HepG2 (cell line): Measurements from ENCODE around the gene JAK2. TPM values are rescaled to one million over a fixed set of nuclear protein-coding genes. Genes with fewer than 3 reads are reported as not detected.

Experiments
- ATAC-seq: fragments of 200-7000 bp; cut with Tn5 transposase; 3 replicates; pipeline ENCODE4 v1.9.1; 2020; ENCODE audit warnings: mild to moderate bottlenecking, moderate library complexity
- BruUV-seq: library from RNA; stranded (reverse); fragments of 400-500 nt; replicated peaks from 2 replicates; lab custom pipeline; 2021; lab: Mats Ljungman, UMichigan
- CTCF ChIA-PET: fragments of 300-600 bp; formaldehyde crosslinking; extraction: SDS; loops from one replicate; lab custom pipeline; 2021; ENCODE audit warnings: low total read pairs, inconsistent platforms, low intra/inter-chr PET ratio; lab: Yijun Ruan, JAX
- POLR2A ChIA-PET: fragments of 350-600 bp; sonication (Branson Sonifier 250); formaldehyde crosslinking; loops from one replicate; lab custom pipeline; 2020; ENCODE audit warnings: antibody characterized with exemption, inconsistent platforms; lab: Yijun Ruan, JAX
- DNase-seq: peaks from one replicate; pipeline ENCODE4 v3.0.0-alpha.2; 2015; ENCODE audit warnings: low spot score
- FAIRE-seq: peaks from 3 replicates; lab custom pipeline; 2011; peaks lifted over from hg19 to GRCh38; lab: Jason Lieb, UNC
- H2AFZ ChIP-seq: one replicate; pipeline ENCODE4 v1.6.1; 2011; ENCODE audit warnings: low read length, inconsistent platforms
- H3K27ac ChIP-seq: fragments of 300-600 bp; 3 replicates; pipeline ENCODE4 v1.8.0; 2011; ENCODE audit warnings: mixed run types, mild to moderate bottlenecking, mixed read lengths, low read length, inconsistent platforms; ENCODE audit not compliant: insufficient read depth; ENCODE audit errors: extremely low read length
- H3K27me3 ChIP-seq, 2 experiments: fragments of 200-600 bp in 1 of 2; 2 replicates in 1 of 2; 3 replicates in 1 of 2; pipeline versions ENCODE4 v1.6.0 to v1.8.0; 2011; ENCODE audit warnings: low read length in 2 of 2, mild to moderate bottlenecking in 2 of 2, moderate library complexity in 2 of 2, inconsistent platforms in 1 of 2; ENCODE audit not compliant: insufficient read depth in 2 of 2, control insufficient read depth in 1 of 2
- H3K36me3 ChIP-seq, 2 experiments: fragments of 200-600 bp in 1 of 2; replicated peaks in 1 of 2; 2 replicates in 1 of 2; 3 replicates in 1 of 2; pipeline versions ENCODE4 v1.5.1 to v1.8.0; 2011; ENCODE audit warnings: low read length in 2 of 2, inconsistent platforms in 1 of 2; ENCODE audit not compliant: insufficient read depth in 2 of 2, control insufficient read depth in 1 of 2
- H3K4me1 ChIP-seq: 2 replicates; pipeline ENCODE4 v1.5.1; 2012; ENCODE audit warnings: low read length, inconsistent platforms; ENCODE audit not compliant: insufficient read depth
- H3K4me2 ChIP-seq: 2 replicates; pipeline ENCODE4 v1.6.0; 2011; ENCODE audit warnings: low read depth, low read length, inconsistent platforms
- H3K4me3 ChIP-seq, 3 experiments: fragments of 200-600 bp in 1 of 3; sonication (generic), shearing (Covaris generic) in 1 of 3; replicated peaks in 1 of 3; 2 replicates each; pipeline ENCODE4 v1.5.1; 2011 to 2016; ENCODE audit warnings: low read length in 3 of 3, inconsistent platforms in 2 of 3, low read depth in 2 of 3, mild to moderate bottlenecking in 2 of 3, control low read depth in 1 of 3, mixed read lengths in 1 of 3; ENCODE audit not compliant: insufficient read depth in 1 of 3
- H3K79me2 ChIP-seq: one replicate; pipeline ENCODE4 v1.6.1; 2011; ENCODE audit warnings: low read length, inconsistent platforms; ENCODE audit not compliant: insufficient read depth
- H3K9ac ChIP-seq: 2 replicates; pipeline ENCODE4 v1.6.0; 2011; ENCODE audit warnings: mild to moderate bottlenecking, low read depth, low read length, inconsistent platforms; ENCODE audit not compliant: insufficient read depth
- H3K9me3 ChIP-seq: 2 replicates; pipeline ENCODE4 v1.5.1; 2012; ENCODE audit warnings: mild to moderate bottlenecking, low read length
- H4K20me1 ChIP-seq: 2 replicates; pipeline ENCODE4 v1.6.0; 2011; ENCODE audit warnings: inconsistent platforms, mild to moderate bottlenecking, low read length, moderate library complexity; ENCODE audit not compliant: insufficient read depth
- CCDC6 ChIP-seq: sonication (generic); formaldehyde crosslinking; IDR thresholded peaks from 2 replicates; pipeline ENCODE4 v1.8.1; 2022; ENCODE audit warnings: mild to moderate bottlenecking, missing genetic modification reagents, moderate library complexity
- GLMP ChIP-seq: sonication (generic); formaldehyde crosslinking; IDR thresholded peaks from 2 replicates; pipeline ENCODE4 v1.9.0; 2021; ENCODE audit warnings: missing genetic modification reagents, mild to moderate bottlenecking, borderline replicate concordance
- HOXA7 ChIP-seq: sonication (generic); formaldehyde crosslinking; IDR thresholded peaks from 2 replicates; pipeline ENCODE4 v1.8.1; 2022; ENCODE audit warnings: mild to moderate bottlenecking, missing genetic modification reagents, moderate library complexity
- MTF1 ChIP-seq: sonication (generic); formaldehyde crosslinking; IDR thresholded peaks from 2 replicates; pipeline ENCODE4 v1.5.0; 2020; ENCODE audit warnings: missing genetic modification reagents
- NAIF1 ChIP-seq: sonication (generic); formaldehyde crosslinking; IDR thresholded peaks from 2 replicates; pipeline ENCODE4 v1.5.0; 2020; ENCODE audit warnings: mild to moderate bottlenecking, missing genetic modification reagents, borderline replicate concordance
- PRDM15 ChIP-seq: sonication (generic); formaldehyde crosslinking; IDR thresholded peaks from 2 replicates; pipeline ENCODE4 v1.4.0; 2020; ENCODE audit warnings: missing genetic modification reagents
- PRMT3 ChIP-seq: sonication (generic); formaldehyde crosslinking; IDR thresholded peaks from 2 replicates; pipeline ENCODE4 v1.8.1; 2022; ENCODE audit warnings: low read depth, mild to moderate bottlenecking, moderate library complexity, missing genetic modification reagents, borderline replicate concordance
- SIN3A ChIP-seq: IDR thresholded peaks from 2 replicates; pipeline ENCODE4 v1.6.1; 2011; ENCODE audit warnings: low read depth, mild to moderate bottlenecking, control low read depth, low read length, borderline replicate concordance
- ZBTB2 ChIP-seq: sonication (generic); formaldehyde crosslinking; IDR thresholded peaks from 2 replicates; pipeline ENCODE4 v1.8.0; 2022; ENCODE audit warnings: low read depth, missing genetic modification reagents
- ZFAT ChIP-seq: sonication (generic); formaldehyde crosslinking; conservative IDR thresholded peaks from 2 replicates; pipeline ENCODE4 v1.8.1; 2023; ENCODE audit warnings: missing genetic modification reagents, inconsistent platforms
- ZFX ChIP-seq: sonication (generic); formaldehyde crosslinking; IDR thresholded peaks from 2 replicates; pipeline ENCODE4 v1.4.0; 2020; ENCODE audit warnings: mild to moderate bottlenecking, low read depth, missing genetic modification reagents, moderate library complexity
- ZMAT3 ChIP-seq: sonication (generic); formaldehyde crosslinking; conservative IDR thresholded peaks from 2 replicates; pipeline ENCODE4 v1.7.0; 2021; ENCODE audit warnings: missing genetic modification reagents
- ZNF605 ChIP-seq: sonication (generic); formaldehyde crosslinking; IDR thresholded peaks from 2 replicates; pipeline ENCODE4 v1.8.0; 2022; ENCODE audit warnings: mild to moderate bottlenecking, missing genetic modification reagents
- ZNF616 ChIP-seq: sonication (generic); formaldehyde crosslinking; IDR thresholded peaks from 2 replicates; pipeline ENCODE4 v1.5.0; 2020; ENCODE audit warnings: low read depth, mild to moderate bottlenecking, missing genetic modification reagents
- ZNF629 ChIP-seq: sonication (generic); formaldehyde crosslinking; conservative IDR thresholded peaks from 2 replicates; pipeline ENCODE4 v1.5.0; 2020; ENCODE audit warnings: missing genetic modification reagents
- WGBS: methylation state at CpG from one replicate; pipeline ENCODE4 v1.1.6; 2017; ENCODE audit warnings: low lambda C conversion rate; 5-methylcytosine and 5-hydroxymethylcytosine counted together
- in situ Hi-C: cut with HindIII; loops from 2 replicates; pipeline ENCODE4 v1.10.0; 2017; ENCODE audit warnings: low pct_unique_long_range_greater_than_20kb; ENCODE audit not compliant: extremely low pct_ligation_motif_present
- intact Hi-C: fragments of 100-400 bp; cut with micrococcal nuclease; formaldehyde crosslinking; loops from one replicate; pipeline ENCODE4 v1.10.0; 2022; ENCODE audit not compliant: unreplicated experiment
- polyA plus RNA-seq, 8 experiments: library from polyadenylated mRNA; depleted of rRNA in 3 of 8; stranded (reverse) in 7 of 8; unstranded in 1 of 8; fragments of >200 nt; fragmentation: Illumina TruSeq in 4 of 8; extraction: Trizol in 4 of 8; gene quantifications; 2 replicates each; pipeline versions ENCODE4 v1.2.1 to v1.2.3, GENCODE V29; 2011 to 2016; ENCODE audit warnings: low read depth in 4 of 8, missing spikeins in 1 of 8, mixed read lengths in 1 of 8; ENCODE audit not compliant: insufficient read depth in 1 of 8
- total RNA-seq, 5 experiments: library from RNA; depleted of rRNA; stranded (reverse); fragments of >200 nt; fragmentation: Illumina TruSeq; extraction: Trizol; gene quantifications; 2 replicates each; pipeline ENCODE4 v1.2.3, GENCODE V29; 2016; ENCODE audit warnings: low read depth in 1 of 5

Gene JAK2
- total and polyA plus RNA-seq, 2 of the 13 experiments (the other 11 are each of a cell fraction or from before 2014, with no cell fraction given), result 1.1 to 4.1 TPM

- no peak overlapping the region for H3K4me3 ChIP-seq
- FAIRE-seq (no peak), ATAC-seq (no peak), DNase-seq (no peak)
- intact Hi-C loops (loop anchor here (10.0 kb wide), 1 partner anchor 625 kb away; no protein-coding TSS in a partner anchor), in situ Hi-C loops (loop anchor here (25.0 kb wide), 1 partner anchor 457 kb away; the partner anchor contains the start of gene PLGRKT)
- no TSS peak for BruUV-seq
- no peaks in the 10 kb centered on the region for H3K79me2 ChIP-seq
- no peak overlapping the region for H3K27ac ChIP-seq
- H3K9me3 ChIP-seq, result no peaks in the 10 kb centered on the region
- no peaks in the 10 kb centered on the region for H4K20me1 ChIP-seq
- WGBS, result 60% methylated on average over 4 of the region's 4 CpGs
- ChIA-PET CTCF (no interaction called here), POLR2A (no interaction called here)
- TF ChIP-seq SIN3A (no peak), ZFX (CRISPR knock-in tag) (no peak), MTF1 (CRISPR knock-in tag) (no peak), PRDM15 (CRISPR knock-in tag) (no peak), ZNF616 (CRISPR knock-in tag) (no peak), CCDC6 (CRISPR knock-in tag) (no peak), ZBTB2 (CRISPR knock-in tag) (no peak), NAIF1 (CRISPR knock-in tag) (no peak), ZNF605 (no peak), GLMP (CRISPR knock-in tag) (no peak), HOXA7 (no peak), PRMT3 (CRISPR knock-in tag) (no peak), ZMAT3 (CRISPR knock-in tag) (no peak), ZFAT (CRISPR knock-in tag) (no peak), ZNF629 (CRISPR knock-in tag) (no peak)
- no peak overlapping the region for H3K4me2 ChIP-seq
- peaks cover 15% of the 10 kb centered on the region for H3K4me1 ChIP-seq
- H3K27me3 ChIP-seq, result no peaks in the 10 kb centered on the region
- no peaks in the 10 kb centered on the region for H3K36me3 ChIP-seq
- no peak overlapping the region for H2AFZ ChIP-seq
- H3K9ac ChIP-seq, result no peak overlapping the region
Measured at GRCh38 chr9:4980086-4980727, 4.9 kb upstream of the JAK2 start.
